Parathyroid adenoma (tissue), 2 donors: ENCODE data around the gene GIMAP8.

Experiments used
- H2AFZ ChIP-seq: fragments of 300-600 bp; sonication (generic); one replicate; pipeline ENCODE4 v1.7.0; 2017; ENCODE audit warnings: antibody characterized with exemption, mild to moderate bottlenecking
- H3K27ac ChIP-seq: fragments of 300-600 bp; sonication (generic); one replicate; pipeline ENCODE4 v1.7.0; 2017
- H3K27me3 ChIP-seq: fragments of 300-600 bp; sonication (generic); one replicate; pipeline ENCODE4 v1.7.0; 2017; ENCODE audit warnings: low read length; ENCODE audit not compliant: control insufficient read depth, insufficient read depth
- H3K36me3 ChIP-seq: fragments of 300-600 bp; sonication (generic); one replicate; pipeline ENCODE4 v1.7.0; 2017; ENCODE audit warnings: low read length; ENCODE audit not compliant: control insufficient read depth, insufficient read depth
- H3K4me1 ChIP-seq: fragments of 300-600 bp; sonication (generic); one replicate; pipeline ENCODE4 v1.7.0; 2017; ENCODE audit warnings: control low read depth
- H3K4me2 ChIP-seq: fragments of 300-600 bp; sonication (generic); one replicate; pipeline ENCODE4 v1.7.0; 2017; ENCODE audit warnings: low read length
- H3K4me3 ChIP-seq: fragments of 300-600 bp; sonication (generic); one replicate; pipeline ENCODE4 v1.7.0; 2017; ENCODE audit warnings: low read depth, low read length
- H3K79me2 ChIP-seq: fragments of 300-600 bp; sonication (generic); one replicate; pipeline ENCODE4 v1.7.0; 2017; ENCODE audit warnings: control low read depth
- H3K9ac ChIP-seq: fragments of 300-600 bp; sonication (generic); one replicate; pipeline ENCODE4 v1.7.0; 2017; ENCODE audit warnings: mild to moderate bottlenecking
- H3K9me3 ChIP-seq: fragments of 300-600 bp; sonication (generic); one replicate; pipeline ENCODE4 v1.7.0; 2017; ENCODE audit warnings: low read length; ENCODE audit not compliant: control insufficient read depth
- TF ChIP-seq, protein P1 (sequence below): fragments of 300-600 bp; sonication (generic); IDR thresholded peaks from one replicate; pipeline ENCODE4 v1.7.0; 2017; ENCODE audit warnings: antibody characterized with exemption, mild to moderate bottlenecking
- donor health status: primary hyperparathyroidism.

The GIMAP8 gene

DNA sequence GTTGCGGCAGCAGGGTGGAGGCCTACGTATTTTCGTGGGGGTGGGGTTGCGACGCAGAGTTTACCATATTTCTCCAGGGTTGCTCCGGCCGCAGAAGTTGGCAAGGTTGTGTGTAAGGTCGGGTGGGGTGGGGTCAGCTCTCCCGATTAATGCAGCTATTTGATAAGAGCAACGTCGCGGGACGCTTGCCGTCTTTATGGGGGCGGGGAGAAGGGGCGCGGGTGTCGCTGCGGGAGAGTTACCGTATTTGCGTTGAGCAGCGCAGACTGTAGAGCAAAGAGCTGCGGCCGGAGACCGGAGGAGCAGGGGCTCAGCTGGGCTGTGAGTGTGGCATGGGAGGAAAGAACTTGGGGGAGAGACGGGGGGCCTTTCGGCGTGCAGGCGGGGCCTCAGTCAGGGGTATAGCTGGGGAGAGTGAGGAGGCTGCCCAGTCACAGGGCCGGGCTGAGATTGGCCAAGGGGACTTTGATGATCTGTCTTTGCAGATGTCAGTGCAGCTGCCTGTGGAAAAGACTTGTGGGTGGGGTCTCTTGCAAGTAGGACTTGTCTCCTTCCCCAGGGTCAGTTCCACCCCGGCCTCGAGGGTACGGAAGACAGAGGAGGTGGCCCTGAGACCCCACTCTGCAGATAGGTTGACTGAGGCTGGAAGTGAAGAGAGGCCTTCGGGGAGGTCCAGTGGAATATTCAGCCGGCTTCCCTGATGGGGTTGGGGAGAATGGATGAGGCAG, 44.7 kb upstream of the GIMAP8 start:
- H3K9ac ChIP-seq: peak overlapping the region; percentile 22
- H3K4me3 ChIP-seq: peak overlapping the region; percentile 60
- H3K4me2 ChIP-seq: peak overlapping the region; percentile 63
- H3K9me3 ChIP-seq: no peaks in the 10 kb centered on the region
- no peaks in the 10 kb centered on the region for H3K27me3 ChIP-seq
- H3K36me3 ChIP-seq: no peaks in the 10 kb centered on the region
- peak overlapping the region; percentile 85 for H3K27ac ChIP-seq
- peaks cover 23% of the 10 kb centered on the region for H3K4me1 ChIP-seq
- no peaks in the 10 kb centered on the region for H3K79me2 ChIP-seq
- peak overlapping the region; percentile 99 for H2AFZ ChIP-seq
- TF ChIP-seq, protein P1, sequence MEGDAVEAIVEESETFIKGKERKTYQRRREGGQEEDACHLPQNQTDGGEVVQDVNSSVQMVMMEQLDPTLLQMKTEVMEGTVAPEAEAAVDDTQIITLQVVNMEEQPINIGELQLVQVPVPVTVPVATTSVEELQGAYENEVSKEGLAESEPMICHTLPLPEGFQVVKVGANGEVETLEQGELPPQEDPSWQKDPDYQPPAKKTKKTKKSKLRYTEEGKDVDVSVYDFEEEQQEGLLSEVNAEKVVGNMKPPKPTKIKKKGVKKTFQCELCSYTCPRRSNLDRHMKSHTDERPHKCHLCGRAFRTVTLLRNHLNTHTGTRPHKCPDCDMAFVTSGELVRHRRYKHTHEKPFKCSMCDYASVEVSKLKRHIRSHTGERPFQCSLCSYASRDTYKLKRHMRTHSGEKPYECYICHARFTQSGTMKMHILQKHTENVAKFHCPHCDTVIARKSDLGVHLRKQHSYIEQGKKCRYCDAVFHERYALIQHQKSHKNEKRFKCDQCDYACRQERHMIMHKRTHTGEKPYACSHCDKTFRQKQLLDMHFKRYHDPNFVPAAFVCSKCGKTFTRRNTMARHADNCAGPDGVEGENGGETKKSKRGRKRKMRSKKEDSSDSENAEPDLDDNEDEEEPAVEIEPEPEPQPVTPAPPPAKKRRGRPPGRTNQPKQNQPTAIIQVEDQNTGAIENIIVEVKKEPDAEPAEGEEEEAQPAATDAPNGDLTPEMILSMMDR: no peak

DNA sequence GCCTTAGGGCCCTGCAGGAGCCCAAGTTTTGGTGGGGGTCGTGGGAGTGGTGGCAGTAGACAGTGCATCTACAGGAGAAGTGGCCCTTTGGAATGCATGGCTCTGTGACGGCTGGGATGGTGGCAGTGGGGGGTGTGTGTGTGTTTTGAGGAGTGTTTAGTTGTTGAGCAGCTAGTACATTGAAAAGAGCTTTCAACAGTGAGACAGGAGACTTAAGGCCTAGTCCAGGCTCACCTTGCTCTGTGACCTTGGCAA, 44.2 kb upstream of the GIMAP8 start:
- Histone ChIP-seq H3K27me3 (no peaks in the 10 kb centered on the region), H2AFZ (peak overlapping the region; percentile 99), H3K4me2 (peak overlapping the region; percentile 63), H3K9ac (no peak overlapping the region), H3K4me3 (peak overlapping the region; percentile 60), H3K79me2 (no peaks in the 10 kb centered on the region), H3K9me3 (no peaks in the 10 kb centered on the region), H3K4me1 (peaks cover 28% of the 10 kb centered on the region), H3K36me3 (no peaks in the 10 kb centered on the region), H3K27ac (peak overlapping the region; percentile 85)
- TF ChIP-seq, protein P1: no peak

- H3K27me3 ChIP-seq: no peaks in the 10 kb centered on the region
- H3K4me3 ChIP-seq: peak overlapping the region; percentile 60
- TF ChIP-seq, protein P1: no peak
- H3K4me1 ChIP-seq: peaks cover 29% of the 10 kb centered on the region
- peak overlapping the region; percentile 99 for H2AFZ ChIP-seq
- no peaks in the 10 kb centered on the region for H3K79me2 ChIP-seq
- H3K27ac ChIP-seq: peak overlapping the region; percentile 85
- no peaks in the 10 kb centered on the region for H3K9me3 ChIP-seq
- H3K36me3 ChIP-seq: no peaks in the 10 kb centered on the region
- H3K4me2 ChIP-seq: peak overlapping the region; percentile 63
- no peak overlapping the region for H3K9ac ChIP-seq
Observed at GRCh38 chr7:150406567-150407421, 43.6 kb upstream of the GIMAP8 start.

GRCh38 chr7:150407588-150408392, 42.6 kb upstream of the GIMAP8 start:
- no peak overlapping the region for H3K9ac ChIP-seq
- no peak overlapping the region for H3K4me3 ChIP-seq
- no peaks in the 10 kb centered on the region for H3K79me2 ChIP-seq
- no peak overlapping the region for H3K27ac ChIP-seq
- peaks cover 29% of the 10 kb centered on the region for H3K4me1 ChIP-seq
- H3K4me2 ChIP-seq: no peak overlapping the region
- H3K9me3 ChIP-seq: no peaks in the 10 kb centered on the region
- no peak overlapping the region for H2AFZ ChIP-seq
- no peaks in the 10 kb centered on the region for H3K36me3 ChIP-seq
- H3K27me3 ChIP-seq: no peaks in the 10 kb centered on the region
- TF ChIP-seq, protein P1: no peak
